Subcutaneous abdominal adipose tissue (tissue), 5 donors: ENCODE measurements around the gene GLI3.

Source experiments
- H3K27ac ChIP-seq: one replicate; pipeline ENCODE4 v1.7.0; 2013; ENCODE audit warnings: low read depth, mild to moderate bottlenecking, inconsistent platforms, low read length, moderate library complexity
- H3K27me3 ChIP-seq, 5 donors: one replicate each; pipeline ENCODE4 v1.7.0; 2013; ENCODE audit warnings: low read length in 5 of 5, inconsistent platforms in 1 of 5; ENCODE audit not compliant: control insufficient read depth in 5 of 5, insufficient read depth in 4 of 5
- H3K36me3 ChIP-seq, 5 donors: one replicate each; pipeline ENCODE4 v1.7.0; 2013; ENCODE audit warnings: low read length in 5 of 5; ENCODE audit not compliant: control insufficient read depth in 5 of 5, insufficient read depth in 5 of 5
- H3K4me1 ChIP-seq, 5 donors: one replicate each; pipeline ENCODE4 v1.7.0; 2013; ENCODE audit warnings: low read length in 5 of 5, mild to moderate bottlenecking in 3 of 5, moderate library complexity in 1 of 5; ENCODE audit not compliant: control insufficient read depth in 5 of 5, insufficient read depth in 5 of 5
- H3K4me3 ChIP-seq, 5 donors: one replicate each; pipeline ENCODE4 v1.7.0; 2013; ENCODE audit warnings: low read length in 5 of 5, low read depth in 1 of 5
- H3K9ac ChIP-seq, 5 donors: one replicate each; pipeline ENCODE4 v1.7.0; 2013; ENCODE audit warnings: low read length in 5 of 5, mild to moderate bottlenecking in 4 of 5, moderate library complexity in 3 of 5
- H3K9me3 ChIP-seq, 5 donors: one replicate each; pipeline ENCODE4 v1.7.0; 2013; ENCODE audit warnings: low read length in 5 of 5; ENCODE audit not compliant: control insufficient read depth in 5 of 5
- donor health status: healthy.
- donor health status: healthy.
- donor health status: healthy.
- donor health status: healthy.
- donor health status: healthy.

Gene GLI3

GRCh38 chr7:41976411-41976810, 260.6 kb downstream of the GLI3 start:
- Histone ChIP-seq H3K27me3 (no peaks in the 10 kb centered on the region), H3K27ac (no peak overlapping the region), H3K4me1 (peaks cover 8 to 43% (median 39%) of the 10 kb centered on the region in 5 donors), H3K9ac (no peak overlapping the region), H3K9me3 (no peaks in the 10 kb centered on the region), H3K4me3 (no peak overlapping the region), H3K36me3 (peaks cover 0 to 8% (median 4%) of the 10 kb centered on the region in 5 donors)

GRCh38 chr7:41975849-41976248, 261.2 kb downstream of the GLI3 start:
- peaks cover 0 to 8% (median 4%) of the 10 kb centered on the region in 5 donors for H3K36me3 ChIP-seq
- no peaks in the 10 kb centered on the region for H3K27me3 ChIP-seq
- H3K27ac ChIP-seq = no peak overlapping the region
- peaks cover 8 to 43% (median 39%) of the 10 kb centered on the region in 5 donors for H3K4me1 ChIP-seq
- no peak overlapping the region for H3K4me3 ChIP-seq
- H3K9me3 ChIP-seq = no peaks in the 10 kb centered on the region
- H3K9ac ChIP-seq = no peak overlapping the region

- Histone ChIP-seq H3K36me3 (peaks cover 0 to 8% (median 4%) of the 10 kb centered on the region in 5 donors), H3K9me3 (no peaks in the 10 kb centered on the region), H3K4me3 (no peak overlapping the region), H3K9ac (no peak overlapping the region), H3K27me3 (no peaks in the 10 kb centered on the region), H3K27ac (no peak overlapping the region), H3K4me1 (peaks cover 5 to 36% (median 34%) of the 10 kb centered on the region in 5 donors)
Observed at GRCh38 chr7:41974870-41975557, 262.0 kb downstream of the GLI3 start.

GRCh38 chr7:41973202-41973730, 263.7 kb downstream of the GLI3 start:
- Histone ChIP-seq H3K9me3 (no peaks in the 10 kb centered on the region), H3K36me3 (peaks cover 0 to 11% (median 7%) of the 10 kb centered on the region in 5 donors), H3K4me1 (peaks cover 2 to 31% (median 28%) of the 10 kb centered on the region in 5 donors), H3K9ac (no peak overlapping the region), H3K4me3 (no peak overlapping the region), H3K27me3 (no peaks in the 10 kb centered on the region), H3K27ac (no peak overlapping the region)

- Histone ChIP-seq H3K36me3 (peaks cover 0 to 11% (median 5%) of the 10 kb centered on the region in 5 donors), H3K9ac (no peak overlapping the region), H3K27ac (no peak overlapping the region), H3K4me3 (no peak overlapping the region), H3K4me1 (peaks cover 2 to 31% (median 28%) of the 10 kb centered on the region in 5 donors), H3K27me3 (no peaks in the 10 kb centered on the region), H3K9me3 (no peaks in the 10 kb centered on the region)
Observed at GRCh38 chr7:41972776-41973175, 264.2 kb downstream of the GLI3 start.

- Histone ChIP-seq H3K36me3 (peaks cover 0 to 11% (median 5%) of the 10 kb centered on the region in 5 donors), H3K4me3 (no peak overlapping the region), H3K9ac (no peak overlapping the region)
Observed at GRCh38 chr7:41972270-41972669, 264.7 kb downstream of the GLI3 start.

GRCh38 chr7:41971640-41972187, 265.3 kb downstream of the GLI3 start:
- Histone ChIP-seq H3K9ac (no peak overlapping the region), H3K27me3 (no peaks in the 10 kb centered on the region), H3K4me3 (no peak overlapping the region), H3K9me3 (no peaks in the 10 kb centered on the region), H3K27ac (no peak overlapping the region), H3K4me1 (peaks cover 2 to 32% (median 29%) of the 10 kb centered on the region in 5 donors), H3K36me3 (peaks cover 0 to 13% (median 5%) of the 10 kb centered on the region in 5 donors)

More at GRCh38 chr7:41972270-41972669, 264.7 kb downstream of the GLI3 start:
- Histone ChIP-seq H3K27ac (no peak overlapping the region), H3K9me3 (no peaks in the 10 kb centered on the region), H3K27me3 (no peaks in the 10 kb centered on the region), H3K4me1 (peaks cover 2 to 32% (median 29%) of the 10 kb centered on the region in 5 donors)

- Histone ChIP-seq H3K36me3 (peaks cover 0 to 19% (median 9%) of the 10 kb centered on the region in 5 donors), H3K9me3 (no peaks in the 10 kb centered on the region), H3K4me1 (peaks cover 2 to 26% (median 22%) of the 10 kb centered on the region in 5 donors), H3K27me3 (no peaks in the 10 kb centered on the region), H3K27ac (no peak overlapping the region), H3K4me3 (no peak overlapping the region), H3K9ac (no peak overlapping the region)
Observed at GRCh38 chr7:41970941-41971340, 266.1 kb downstream of the GLI3 start.

GRCh38 chr7:41969561-41970105, 267.4 kb downstream of the GLI3 start:
- Histone ChIP-seq H3K4me1 (peaks cover 0 to 14% (median 10%) of the 10 kb centered on the region in 5 donors), H3K36me3 (peaks cover 0 to 32% (median 18%) of the 10 kb centered on the region in 5 donors), H3K9ac (no peak overlapping the region), H3K4me3 (no peak overlapping the region), H3K27me3 (no peaks in the 10 kb centered on the region), H3K27ac (no peak overlapping the region), H3K9me3 (no peaks in the 10 kb centered on the region)

- no peaks in the 10 kb centered on the region for H3K27me3 ChIP-seq
- no peak overlapping the region for H3K27ac ChIP-seq
- H3K4me1 ChIP-seq = peaks cover 0 to 11% (median 8%) of the 10 kb centered on the region in 5 donors
- H3K9me3 ChIP-seq = no peaks in the 10 kb centered on the region
- H3K4me3 ChIP-seq = no peak overlapping the region
- H3K9ac ChIP-seq = no peak overlapping the region
- H3K36me3 ChIP-seq = peaks cover 0 to 35% (median 18%) of the 10 kb centered on the region in 5 donors
Observed at GRCh38 chr7:41967156-41967555, 269.9 kb downstream of the GLI3 start.
